Measurements from ENCODE around the gene SCAF8. TPM values are rescaled to one million over a fixed set of nuclear protein-coding genes. Genes with fewer than 3 reads are reported as not detected.

SCAF8 gene
- total RNA-seq, 1 experiment from 2014 or later: 49.5 TPM

GRCh38 chr6:154829970-154830369 is 96.8 kb downstream of the SCAF8 start:
- no peaks in the 10 kb centered on the region for H3K27me3 ChIP-seq (replicated peaks; ENCODE audit: insufficient read depth, low read depth, low read length, poor library complexity)
- TF ChIP-seq CTCF (conservative IDR thresholded peaks at IDR 0.05; ENCODE audit: low read depth, low read length): no peak
- TF ChIP-seq EZH2 (IDR thresholded peaks at IDR 0.05; ENCODE audit: borderline replicate concordance, low read depth, low read length, poor library complexity, severe bottlenecking): no peak

GRCh38 chr6:154830771-154831170 is 97.6 kb downstream of the SCAF8 start:
- Histone ChIP-seq H3K4me1 (ENCODE audit: insufficient read depth, low read length, poor library complexity, severe bottlenecking) (peaks cover 39% of the 10 kb centered on the region), H3K4me3 (ENCODE audit: low read depth, low read length, poor library complexity, severe bottlenecking) (no peak overlapping the region), H3K27me3 (replicated peaks; ENCODE audit: insufficient read depth, low read depth, low read length, poor library complexity) (no peaks in the 10 kb centered on the region), H3K27ac (ENCODE audit: low read depth, low read length, poor library complexity, severe bottlenecking) (peak overlapping the region; percentile 54), H3K36me3 (ENCODE audit: insufficient read depth, low read length, poor library complexity, severe bottlenecking) (peaks cover 38% of the 10 kb centered on the region), H3K9me3 (ENCODE audit: low read depth, low read length, poor library complexity, severe bottlenecking) (no peaks in the 10 kb centered on the region)
- TF ChIP-seq CTCF (conservative IDR thresholded peaks at IDR 0.05; ENCODE audit: low read depth, low read length) (no peak), EZH2 (IDR thresholded peaks at IDR 0.05; ENCODE audit: borderline replicate concordance, low read depth, low read length, poor library complexity, severe bottlenecking) (no peak)
- POLR2A ChIA-PET (ENCODE audit: low non-redundant PET): interaction anchor here (0.6 kb wide), 1 partner anchor 79 kb away, joined by 3 read pairs; no protein-coding TSS in a partner anchor
- BruUV-seq (replicated peaks): no TSS peak
- intact Hi-C loops (cut with micrococcal nuclease; ENCODE audit: unreplicated experiment): no loop called here
- CTCF ChIA-PET: interaction anchor here (0.5 kb wide), 1 partner anchor 95 kb away, joined by 5 read pairs; no protein-coding TSS in a partner anchor
- DNase-seq (ENCODE audit: low spot score): peak; percentile 89

More at GRCh38 chr6:154829970-154830369, 96.8 kb downstream of the SCAF8 start:
- Histone ChIP-seq H3K9me3 (ENCODE audit: low read depth, low read length, poor library complexity, severe bottlenecking) (no peaks in the 10 kb centered on the region), H3K27ac (ENCODE audit: low read depth, low read length, poor library complexity, severe bottlenecking) (peak overlapping the region; percentile 54), H3K4me1 (ENCODE audit: insufficient read depth, low read length, poor library complexity, severe bottlenecking) (peaks cover 32% of the 10 kb centered on the region), H3K4me3 (ENCODE audit: low read depth, low read length, poor library complexity, severe bottlenecking) (no peak overlapping the region), H3K36me3 (ENCODE audit: insufficient read depth, low read length, poor library complexity, severe bottlenecking) (peaks cover 45% of the 10 kb centered on the region)
- intact Hi-C loops (cut with micrococcal nuclease; ENCODE audit: unreplicated experiment): no loop called here
- no TSS peak for BruUV-seq (replicated peaks)
- POLR2A ChIA-PET (ENCODE audit: low non-redundant PET): no interaction called here
- CTCF ChIA-PET: no interaction called here
- no peak for DNase-seq (ENCODE audit: low spot score)

GRCh38 chr6:154835307-154835706 is 102.1 kb downstream of the SCAF8 start:
- CTCF ChIA-PET: interaction anchor here (0.6 kb wide), 1 partner anchor 93 kb away, joined by 4 read pairs; no protein-coding TSS in a partner anchor
- intact Hi-C loops (cut with micrococcal nuclease; ENCODE audit: unreplicated experiment): no loop called here
- no peak for DNase-seq (ENCODE audit: low spot score)
- Histone ChIP-seq H3K36me3 (ENCODE audit: insufficient read depth, low read length, poor library complexity, severe bottlenecking) (peaks cover 26% of the 10 kb centered on the region), H3K27me3 (replicated peaks; ENCODE audit: insufficient read depth, low read depth, low read length, poor library complexity) (no peaks in the 10 kb centered on the region), H3K9me3 (ENCODE audit: low read depth, low read length, poor library complexity, severe bottlenecking) (no peaks in the 10 kb centered on the region), H3K27ac (ENCODE audit: low read depth, low read length, poor library complexity, severe bottlenecking) (no peak overlapping the region), H3K4me3 (ENCODE audit: low read depth, low read length, poor library complexity, severe bottlenecking) (no peak overlapping the region), H3K4me1 (ENCODE audit: insufficient read depth, low read length, poor library complexity, severe bottlenecking) (peaks cover 51% of the 10 kb centered on the region)
- POLR2A ChIA-PET (ENCODE audit: low non-redundant PET): no interaction called here
- BruUV-seq (replicated peaks): no TSS peak
- no peak for TF ChIP-seq CTCF (conservative IDR thresholded peaks at IDR 0.05; ENCODE audit: low read depth, low read length)
- TF ChIP-seq EZH2 (IDR thresholded peaks at IDR 0.05; ENCODE audit: borderline replicate concordance, low read depth, low read length, poor library complexity, severe bottlenecking): no peak

All from A673 (cell line).